GF-D8 (cell line): ENCODE results near the gene DOCK3.
"Not testable (repeated sequence)": the region's sequence is repeated elsewhere in the genome, so short reads cannot be mapped to it uniquely, and the experiment has no call there.

Experiments
- DNase-seq: peaks from one replicate; lab custom pipeline; 2025; lab: John Stamatoyannopoulos, UW

Gene DOCK3

DNA sequence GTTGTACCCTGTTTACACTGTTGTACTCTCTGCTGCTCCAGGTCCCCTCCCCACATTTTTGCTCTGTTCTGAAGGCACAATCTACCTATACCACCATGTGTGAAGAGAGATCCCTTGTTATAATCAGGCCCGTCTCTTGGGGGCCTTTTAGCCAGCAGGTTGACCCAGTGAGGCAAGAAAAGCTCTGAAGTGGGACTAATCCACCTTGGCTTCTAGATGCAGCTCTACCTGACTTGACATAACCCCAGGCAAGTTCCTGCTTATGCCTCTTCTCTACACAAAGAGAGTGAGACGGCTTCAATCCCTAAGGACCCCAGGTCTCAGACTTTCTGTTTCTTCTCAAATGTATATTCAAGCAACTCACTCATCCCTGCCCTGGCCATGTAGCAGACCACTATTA, 653.5 kb downstream of the DOCK3 start:
- no peak for DNase-seq

DNA sequence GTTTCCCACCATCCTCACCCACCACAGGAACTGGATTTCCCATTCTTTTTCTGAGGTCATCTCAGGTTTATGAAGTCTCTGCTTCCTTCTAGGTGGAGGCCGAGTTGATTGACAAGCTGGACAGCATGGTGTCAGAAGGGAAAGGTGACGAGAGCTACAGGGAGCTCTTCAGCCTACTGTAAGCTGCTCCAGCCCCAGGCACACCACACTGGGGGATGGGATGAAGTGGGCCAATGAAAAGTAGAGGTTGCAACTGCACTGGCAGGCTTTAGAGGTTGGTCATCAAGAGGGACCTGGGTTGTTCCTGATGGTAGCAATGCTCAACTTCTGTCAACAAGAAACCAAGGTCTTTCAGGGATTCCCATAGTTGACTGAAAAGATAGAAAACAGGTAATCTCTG, 655.3 kb downstream of the DOCK3 start:
- no peak for DNase-seq

DNA sequence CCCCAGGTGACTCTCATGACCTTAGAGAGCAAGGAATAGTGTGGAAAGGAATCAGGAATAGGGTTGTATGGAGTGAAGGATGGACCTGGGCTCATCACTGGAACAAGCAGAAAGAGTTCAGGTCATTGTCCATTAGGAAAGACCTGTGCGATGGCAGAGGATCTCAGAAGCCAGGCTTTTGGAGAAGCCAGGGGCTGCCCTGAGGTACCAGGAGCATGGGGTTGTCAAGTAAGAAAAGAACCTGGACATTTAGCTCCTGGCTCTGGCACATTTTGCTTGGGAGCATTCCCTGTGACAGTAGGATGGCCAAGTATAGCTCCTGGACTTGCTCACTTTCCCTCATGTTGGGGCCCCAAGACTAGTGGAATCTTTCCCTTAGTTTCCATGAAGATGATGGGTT, 657.4 kb downstream of the DOCK3 start:
- no peak for DNase-seq

DNA sequence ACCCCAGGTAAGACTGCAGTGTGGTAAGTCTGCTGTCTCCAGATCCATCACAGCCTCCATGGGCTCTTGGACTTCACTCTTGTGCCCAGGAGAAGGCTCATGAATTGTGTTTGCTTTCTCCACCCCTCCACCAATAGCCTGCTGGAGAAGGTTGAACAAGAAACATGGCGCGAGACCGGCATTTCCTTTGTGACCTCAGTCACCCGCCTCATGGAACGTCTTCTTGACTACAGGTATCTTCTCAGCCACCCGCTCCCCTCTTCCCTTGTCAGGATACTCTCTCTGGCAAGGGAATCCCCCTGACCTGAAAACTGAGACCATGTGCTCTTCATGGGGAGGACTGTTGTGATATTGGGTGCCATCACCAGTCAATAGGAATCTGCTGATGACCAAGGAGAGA, 658.3 kb downstream of the DOCK3 start:
- DNase-seq, result no peak

DNA sequence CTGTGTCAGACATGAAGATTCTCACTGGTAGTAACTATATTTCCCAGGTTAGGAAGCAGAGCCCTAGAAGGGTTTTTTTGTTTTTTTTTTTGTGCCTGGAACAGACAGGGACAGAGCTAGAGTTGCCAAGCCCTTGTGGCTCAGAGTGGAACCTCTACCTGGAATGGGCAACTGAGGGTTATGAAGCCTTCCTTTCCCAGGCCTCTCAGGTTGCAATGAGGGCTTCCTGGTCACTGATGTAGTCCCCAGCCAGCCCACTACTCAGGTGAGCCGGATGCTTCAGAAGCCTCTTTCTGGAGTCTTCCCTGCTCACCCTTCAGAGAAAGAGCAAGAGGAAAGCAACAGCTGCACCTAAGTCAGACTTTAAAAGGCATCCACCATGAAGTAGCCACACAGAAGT, 661.5 kb downstream of the DOCK3 start:
- no peak for DNase-seq

DNA sequence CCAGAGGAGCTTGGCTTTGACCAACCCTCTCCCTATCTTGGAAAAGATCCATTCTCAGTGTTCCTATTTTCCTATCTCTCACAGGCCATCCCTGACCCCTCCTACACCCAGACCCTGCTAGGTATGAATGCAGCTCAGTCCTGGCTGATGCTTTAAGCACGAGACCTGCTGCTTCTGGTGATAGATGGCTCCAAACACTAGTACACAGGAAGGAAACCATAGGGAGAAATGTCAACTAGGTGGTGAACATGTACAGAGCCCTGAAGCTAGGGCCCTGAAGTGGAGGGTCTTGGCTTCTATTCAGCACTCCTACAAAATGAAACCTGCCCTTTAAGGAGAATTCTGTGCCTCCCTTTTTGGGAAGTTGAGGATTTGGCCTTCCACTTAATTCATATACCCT, 662.9 kb downstream of the DOCK3 start:
- DNase-seq, result no peak

DNA sequence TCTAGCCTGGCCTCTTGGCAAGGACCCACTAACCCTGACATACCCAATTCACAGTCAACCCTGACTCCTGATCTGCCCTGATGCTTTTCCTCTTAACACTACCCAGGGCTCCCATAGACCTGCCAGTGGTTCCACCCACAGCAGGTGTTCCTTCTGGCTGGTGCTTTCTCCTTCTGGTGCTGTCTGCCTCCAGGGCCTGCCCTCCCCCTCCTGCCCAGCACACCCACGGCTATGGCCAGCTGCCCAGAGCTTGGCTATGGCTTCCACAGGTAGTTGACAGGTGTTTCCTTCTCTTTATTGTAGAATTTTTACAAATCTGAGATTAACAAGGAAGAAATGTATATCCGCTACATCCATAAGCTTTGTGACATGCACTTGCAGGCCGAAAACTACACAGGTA, 663.9 kb downstream of the DOCK3 start:
- no peak for DNase-seq

DNA sequence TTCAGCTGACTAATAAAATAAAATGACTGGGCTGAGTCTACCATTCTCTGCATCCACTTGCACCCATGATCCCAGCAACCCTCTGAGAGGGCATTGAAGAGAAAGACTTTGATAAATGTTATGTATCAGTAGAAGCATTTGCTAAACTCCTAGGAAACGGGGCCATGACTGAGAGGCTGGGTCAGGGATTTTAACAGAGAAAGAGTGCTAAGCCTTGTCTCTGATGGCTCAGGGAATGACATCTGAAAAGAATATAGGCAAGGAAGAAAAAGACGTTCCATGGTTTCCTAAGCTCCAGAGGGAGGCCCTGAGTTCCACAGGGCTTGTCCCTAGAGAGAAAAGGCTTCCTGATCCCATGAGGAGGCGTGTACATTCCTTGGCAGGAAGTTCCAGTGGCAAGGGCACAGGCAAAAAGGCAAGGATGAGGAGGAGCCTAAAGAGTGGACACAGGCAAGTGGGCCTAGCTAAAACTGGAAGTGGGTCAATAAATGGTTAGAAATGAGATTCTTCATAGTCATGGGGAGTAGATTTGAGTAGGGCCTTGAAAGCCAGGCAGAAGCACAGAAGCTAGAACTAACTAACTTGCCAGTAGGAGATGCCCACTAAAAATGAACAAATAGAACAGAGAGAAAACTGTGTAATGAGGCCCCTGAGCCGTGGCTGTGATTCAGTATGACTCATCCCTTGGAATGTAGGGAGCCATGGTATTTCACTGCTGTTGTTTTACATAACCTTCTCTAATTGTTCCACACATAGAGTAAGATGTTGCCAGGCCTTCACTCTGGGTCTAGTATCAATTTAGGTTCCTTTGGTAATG, 665.5 kb downstream of the DOCK3 start:
- no peak for DNase-seq

DNA sequence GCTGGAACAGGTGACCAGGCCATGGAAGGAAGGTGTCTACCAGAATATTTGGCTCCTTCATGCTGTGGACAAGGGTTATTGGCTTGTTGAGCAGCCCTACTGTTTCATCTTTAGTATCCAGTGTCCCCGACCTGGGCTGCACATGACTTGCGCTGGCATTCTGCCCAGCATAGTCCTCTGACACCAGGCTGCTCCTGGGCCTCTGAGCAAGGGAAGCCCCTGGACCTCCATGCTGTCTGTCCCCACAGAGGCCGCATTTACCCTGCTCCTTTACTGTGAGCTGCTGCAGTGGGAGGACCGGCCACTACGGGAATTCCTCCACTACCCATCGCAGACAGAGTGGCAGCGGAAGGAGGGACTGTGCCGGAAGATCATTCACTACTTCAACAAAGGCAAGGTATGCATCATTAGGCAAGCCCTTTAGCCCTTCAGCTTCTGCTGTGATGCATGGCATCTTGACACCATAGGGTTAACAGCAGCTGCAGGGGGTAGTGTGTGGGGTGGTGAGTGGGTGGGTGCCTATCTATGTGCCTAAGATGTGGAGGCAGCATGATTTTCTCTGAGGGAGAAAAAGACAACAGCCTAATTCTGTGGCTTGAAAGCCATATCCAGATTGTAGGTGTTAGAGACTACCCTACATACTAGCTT, 666.4 kb downstream of the DOCK3 start:
- no peak for DNase-seq

DNA sequence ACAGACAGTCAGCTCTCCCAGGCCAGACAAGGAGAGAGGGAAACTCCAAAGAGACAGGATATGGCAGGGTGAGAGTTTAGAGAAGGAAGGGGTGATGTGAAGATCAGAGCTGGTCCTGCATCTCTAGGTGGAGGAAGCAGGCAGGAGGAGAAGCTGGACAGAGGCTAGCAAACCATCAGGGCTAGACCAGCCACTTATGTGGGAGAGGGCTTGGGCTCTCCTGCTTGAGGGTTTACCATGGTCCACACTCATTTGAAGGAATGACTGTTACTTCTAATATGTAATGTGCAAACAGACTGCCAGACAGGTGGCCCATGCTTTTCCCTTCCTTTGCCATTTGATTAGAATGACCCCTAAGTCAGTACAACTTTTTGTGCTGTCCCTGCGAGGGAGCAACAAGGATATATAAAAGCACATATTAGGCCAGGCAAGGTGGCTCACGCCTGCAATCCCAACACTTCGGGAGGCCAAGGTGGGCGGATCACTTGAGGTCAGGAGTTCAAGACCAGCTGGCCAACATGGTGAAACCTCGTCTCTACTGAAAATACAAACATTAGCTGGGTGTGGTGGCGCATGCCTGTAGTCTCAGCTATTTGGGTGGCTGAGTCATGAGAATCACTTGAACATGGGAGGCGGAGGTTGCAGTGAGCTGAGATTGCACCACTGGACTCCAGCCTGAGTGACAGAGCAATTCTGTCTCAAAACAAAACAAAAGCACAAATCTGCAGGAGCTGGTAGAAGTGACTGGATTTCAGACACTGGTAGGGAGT, 669.4 kb downstream of the DOCK3 start:
- no peak for DNase-seq

DNA sequence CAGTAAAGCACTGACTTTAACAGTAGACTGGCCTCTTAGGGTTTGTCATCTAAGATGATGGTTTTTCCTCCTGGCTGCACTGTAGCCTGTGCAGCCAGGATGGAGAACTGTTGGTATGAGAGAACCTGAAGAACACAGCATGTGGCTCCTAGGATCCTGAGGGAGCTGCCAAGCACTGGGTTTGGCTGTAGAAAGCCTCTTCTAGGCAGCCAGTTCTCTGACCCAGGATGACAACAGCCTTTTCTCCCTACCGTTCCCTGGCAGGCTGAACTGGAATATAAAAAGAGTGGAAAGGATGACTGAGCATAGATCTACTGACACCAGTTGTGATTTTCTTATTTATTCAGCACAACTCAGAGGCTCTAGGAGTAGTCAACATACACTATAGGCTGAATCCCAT, 676.0 kb downstream of the DOCK3 start:
- no peak for DNase-seq

DNA sequence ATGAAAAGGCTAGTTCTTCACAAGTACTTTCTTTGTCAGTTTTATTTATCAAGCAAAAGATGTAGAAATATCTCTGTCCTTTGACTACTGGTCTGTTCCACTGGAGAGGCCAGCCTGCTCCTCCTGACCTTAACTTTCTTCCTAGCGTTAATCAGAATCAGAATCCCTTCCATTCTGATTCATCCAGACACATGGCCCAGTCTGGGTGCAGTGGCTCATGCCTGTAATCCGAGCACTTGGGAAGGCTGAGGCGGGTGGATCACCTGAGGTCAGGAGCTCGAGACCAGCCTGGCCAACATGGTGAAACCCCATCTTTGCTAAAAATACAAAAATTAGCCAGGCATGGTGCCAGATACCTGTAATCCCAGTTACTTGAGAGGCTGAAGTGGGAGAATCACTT, 678.4 kb downstream of the DOCK3 start:
- DNase-seq, result no peak

DNA sequence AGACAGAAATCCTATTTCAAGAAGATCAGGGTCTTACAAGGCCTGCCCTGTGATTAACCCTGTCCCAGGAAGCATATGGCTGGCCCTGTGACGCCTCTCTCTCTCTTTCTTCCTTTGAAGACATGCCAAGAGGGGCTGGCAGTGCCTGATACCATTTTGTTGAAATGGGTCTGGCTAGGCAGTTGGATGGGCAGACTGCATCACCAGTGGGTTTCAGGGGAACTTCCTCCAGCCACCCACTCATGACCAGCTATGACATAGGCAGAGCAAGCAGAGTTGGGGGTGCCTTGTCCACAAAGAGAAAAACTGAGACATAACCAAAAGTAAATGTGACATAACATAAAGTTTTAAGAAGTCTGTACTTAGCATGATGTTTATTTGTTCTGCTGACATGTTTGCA, 679.0 kb downstream of the DOCK3 start:
- DNase-seq, result no peak

DNA sequence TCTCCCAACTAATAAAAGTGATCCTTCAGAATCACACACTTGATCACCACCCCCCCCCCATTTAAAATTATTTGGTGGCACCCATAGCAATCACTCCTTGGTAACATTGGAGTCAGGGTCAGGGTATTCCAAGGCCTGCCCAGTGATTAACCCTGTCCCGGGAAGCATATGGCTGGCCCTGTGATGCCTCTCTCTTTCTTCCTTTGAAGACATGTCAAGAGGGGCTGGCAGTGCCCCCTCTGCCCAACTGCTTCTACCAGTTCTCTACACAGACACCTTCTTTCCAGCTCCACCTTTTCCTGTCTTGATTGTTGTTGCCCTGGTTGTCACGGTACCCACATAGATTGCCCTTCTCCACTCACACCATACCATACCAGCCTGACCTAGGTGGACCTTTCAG, 679.4 kb downstream of the DOCK3 start:
- DNase-seq, result no peak

DNA sequence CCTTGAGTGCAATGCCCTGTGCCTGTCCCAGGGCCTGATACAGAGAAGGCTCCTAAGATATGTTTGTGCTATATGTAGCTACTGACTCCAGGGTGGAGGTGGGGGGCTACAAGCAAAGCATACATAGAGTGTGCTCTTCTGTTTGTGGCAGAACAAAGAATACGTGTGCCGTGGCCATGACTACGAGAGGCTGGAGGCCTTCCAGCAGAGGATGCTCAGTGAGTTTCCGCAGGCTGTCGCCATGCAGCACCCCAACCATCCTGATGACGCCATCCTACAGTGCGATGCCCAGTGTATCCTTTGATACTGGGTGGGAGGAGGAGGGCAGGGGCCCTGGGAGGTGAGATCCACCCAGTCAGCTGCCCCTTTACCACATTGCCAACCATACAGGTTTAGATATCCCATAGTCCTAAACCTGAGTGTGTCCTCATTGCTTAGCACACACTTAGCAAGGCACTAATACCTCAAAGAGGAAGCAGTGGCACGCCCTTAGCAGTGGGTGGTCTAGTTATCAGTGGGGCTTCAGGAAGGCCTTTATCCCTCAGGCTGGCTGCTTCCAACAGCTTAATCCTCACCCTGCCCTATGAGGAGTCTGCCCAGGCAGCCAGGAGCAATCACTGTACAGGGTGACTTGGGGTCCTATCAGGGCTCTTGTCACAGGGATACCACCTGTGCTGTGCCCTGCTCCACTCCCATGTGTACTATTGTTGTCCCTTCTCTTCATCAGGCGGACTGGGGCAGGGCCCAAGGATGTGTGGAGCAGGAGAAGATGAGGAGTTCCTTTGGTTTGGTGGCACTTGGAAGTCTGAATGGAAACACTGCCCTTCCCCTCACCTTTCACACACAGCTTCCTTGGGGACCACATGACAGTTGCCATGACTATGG, 680.2 kb downstream of the DOCK3 start:
- DNase-seq, result no peak

DNA sequence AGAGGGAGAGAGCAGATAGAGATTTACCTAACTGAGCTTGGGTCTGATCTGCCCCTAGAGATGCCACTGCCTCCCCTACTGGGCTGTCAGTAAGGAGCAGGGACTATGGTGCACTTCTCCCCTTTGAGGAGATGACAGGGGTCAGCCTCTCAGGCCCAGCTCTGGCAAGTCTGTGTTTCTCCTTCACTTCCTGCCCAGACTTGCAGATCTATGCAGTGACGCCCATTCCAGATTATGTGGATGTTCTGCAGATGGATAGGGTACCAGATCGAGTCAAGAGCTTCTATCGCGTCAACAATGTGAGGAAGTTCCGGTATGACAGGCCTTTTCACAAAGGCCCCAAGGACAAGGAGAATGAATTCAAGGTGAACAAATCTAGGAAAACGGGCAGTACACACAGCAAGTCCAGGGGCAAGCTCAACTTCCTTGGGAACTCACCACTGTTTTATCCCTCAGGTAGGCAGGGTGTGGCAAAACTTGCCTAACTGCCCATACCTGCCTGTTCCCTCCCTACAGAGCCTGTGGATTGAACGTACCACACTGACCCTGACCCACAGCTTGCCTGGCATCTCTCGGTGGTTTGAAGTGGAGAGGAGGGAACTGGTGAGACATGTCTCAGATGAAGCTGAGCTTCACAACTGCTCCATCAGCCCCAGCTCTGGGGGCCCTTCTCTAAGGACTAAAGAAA, 681.3 kb downstream of the DOCK3 start:
- DNase-seq, result no peak

DNA sequence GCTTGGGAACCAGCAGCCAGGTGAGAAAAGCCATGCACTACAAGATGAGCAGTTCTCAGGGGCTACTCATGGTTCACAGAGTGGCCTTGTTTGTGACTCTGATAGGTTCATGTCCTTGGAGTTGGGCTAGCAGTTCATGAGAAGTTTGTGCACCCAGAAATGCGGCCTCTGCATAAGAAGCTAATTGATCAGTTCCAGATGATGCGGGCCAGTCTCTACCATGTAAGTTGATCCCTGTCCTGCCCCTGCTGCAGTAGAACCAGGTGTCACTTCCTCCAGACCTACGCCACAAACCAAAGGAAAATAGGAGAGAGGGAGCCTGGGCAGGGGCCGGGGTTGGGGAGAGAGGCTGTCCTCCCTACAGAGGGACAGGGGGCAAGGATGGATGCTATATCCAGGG, 683.1 kb downstream of the DOCK3 start:
- DNase-seq, result no peak

DNA sequence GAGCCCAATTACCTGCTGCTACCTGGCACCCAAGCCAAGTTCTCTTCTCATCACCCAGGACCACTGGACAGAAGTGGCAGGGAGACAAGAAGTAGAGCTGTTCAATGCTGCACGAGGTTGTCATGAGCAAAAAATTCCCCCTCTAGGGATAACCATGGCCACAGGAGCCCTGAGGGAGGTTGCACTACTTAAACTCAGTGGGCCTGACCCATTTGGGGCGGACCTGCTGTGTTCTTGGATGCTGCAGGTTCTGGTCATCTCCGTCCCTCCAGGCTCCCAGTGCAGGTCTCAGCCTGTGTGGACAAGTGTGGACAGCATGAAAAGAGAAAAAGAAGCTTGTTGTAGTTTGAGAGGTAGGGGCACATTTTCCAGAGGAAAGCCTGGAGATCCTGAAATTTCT, 684.3 kb downstream of the DOCK3 start:
- no peak for DNase-seq

DNA sequence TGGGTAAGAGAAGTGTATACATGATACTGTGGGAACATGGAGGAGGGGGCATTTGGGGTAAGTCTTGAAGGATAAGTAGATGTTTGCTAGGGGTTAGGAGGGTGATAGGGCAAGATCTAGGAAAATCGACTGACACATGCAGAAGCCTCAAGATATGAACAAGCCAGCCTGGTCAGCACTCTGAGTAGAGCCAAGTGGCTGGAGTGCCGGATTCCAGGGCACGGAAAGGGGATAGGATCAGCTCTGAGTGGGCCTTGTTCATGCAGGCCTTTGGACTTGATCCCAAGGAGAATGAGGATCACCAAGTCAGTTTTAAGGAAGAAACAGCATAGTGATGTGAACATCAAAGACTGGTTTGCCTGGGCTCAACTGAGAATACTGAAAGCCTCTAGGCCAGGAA, 686.1 kb downstream of the DOCK3 start:
- no peak for DNase-seq

DNA sequence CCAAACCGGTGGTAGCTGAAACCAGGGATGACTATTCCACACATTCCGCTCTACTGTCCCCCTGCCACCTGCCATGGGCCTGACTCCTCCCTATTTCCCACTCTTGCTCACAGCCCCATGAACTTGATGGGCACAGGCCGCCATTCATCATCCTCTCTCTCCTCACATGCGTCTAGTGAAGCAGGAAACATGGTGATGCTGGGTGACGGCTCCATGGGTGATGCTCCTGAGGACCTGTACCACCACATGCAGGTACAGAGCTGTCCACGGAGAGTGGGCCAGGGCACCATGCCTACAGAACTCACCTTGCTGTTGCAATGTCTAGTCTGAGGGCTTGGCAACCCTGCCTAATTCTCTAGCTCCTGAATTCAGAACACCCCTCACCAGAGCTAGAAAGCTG, 687.0 kb downstream of the DOCK3 start:
- DNase-seq, result no peak

DNA sequence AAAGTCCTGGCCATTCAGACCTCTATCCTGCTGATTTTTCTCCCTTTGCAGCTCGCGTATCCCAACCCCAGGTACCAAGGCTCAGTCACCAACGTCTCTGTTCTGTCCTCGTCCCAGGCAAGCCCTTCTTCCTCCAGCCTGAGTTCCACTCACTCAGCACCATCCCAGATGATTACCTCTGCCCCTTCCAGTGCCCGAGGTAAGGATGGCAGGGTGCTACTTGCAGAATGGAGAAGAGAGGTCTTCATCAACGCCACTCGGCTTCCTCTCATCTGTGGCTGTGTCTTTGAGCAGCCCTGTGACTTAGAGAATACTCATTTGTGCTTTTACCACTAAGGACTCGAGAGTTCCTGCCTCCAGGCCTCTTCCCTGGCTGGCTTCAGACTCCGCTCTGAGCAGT, 687.7 kb downstream of the DOCK3 start:
- no peak for DNase-seq

DNA sequence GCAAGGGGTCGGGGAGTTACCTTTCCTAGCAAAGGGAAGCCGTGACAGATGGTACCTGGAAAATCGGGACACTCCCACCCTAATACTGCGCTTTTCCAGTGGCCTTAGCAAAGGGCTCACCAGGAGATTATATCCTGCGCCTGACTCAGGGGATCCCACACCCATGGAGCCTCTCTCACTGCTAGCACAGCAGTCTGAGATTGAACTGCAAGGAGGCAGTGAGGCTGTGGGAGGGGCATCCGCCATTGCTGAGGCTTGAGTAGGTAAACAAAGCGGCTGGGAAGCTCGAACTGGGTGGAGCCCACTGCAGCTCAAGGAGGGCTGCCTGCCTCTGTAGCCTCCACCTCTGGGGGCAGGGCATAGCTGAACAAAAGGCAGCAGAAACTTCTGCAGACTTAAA, 693.5 kb downstream of the DOCK3 start:
- not testable (repeated sequence) for DNase-seq
